Stimulated activated CD4-positive, alpha-beta T cell treated with anti-CD3 and anti-CD28 coated beads, Interleukin-15, amount 100 ng/mL, for 1 hour (primary cell): ENCODE data around the gene SEPHS1.
"Not testable (repeated sequence)": the region's sequence is repeated elsewhere in the genome, so short reads cannot be mapped to it uniquely, and the experiment has no call there.

Experiments
- DNase-seq, 2 donors: peaks; one replicate each; pipeline ENCODE4 v3.0.0-alpha.2; 2020; ENCODE audit warnings: low read depth in 1 of 2, low spot score in 1 of 2

Gene SEPHS1

GRCh38 chr10:13291821-13292773 is 56.0 kb downstream of the SEPHS1 start:
- DNase-seq: no peak

GRCh38 chr10:13291061-13291460 is 57.0 kb downstream of the SEPHS1 start:
- no peak for DNase-seq

GRCh38 chr10:13284050-13284449 is 64.0 kb downstream of the SEPHS1 start:
- no peak for DNase-seq

GRCh38 chr10:13282348-13282747 is 65.7 kb downstream of the SEPHS1 start:
- DNase-seq: not testable (repeated sequence)

GRCh38 chr10:13276749-13277365 is 71.2 kb downstream of the SEPHS1 start:
- no peak for DNase-seq

GRCh38 chr10:13276146-13276545 is 71.9 kb downstream of the SEPHS1 start:
- not testable (repeated sequence) for DNase-seq

- DNase-seq: no peak
Observed at GRCh38 chr10:13272164-13272571, 75.9 kb downstream of the SEPHS1 start.

GRCh38 chr10:13271552-13272163 is 76.4 kb downstream of the SEPHS1 start:
- peak; percentile 11 to 16 for DNase-seq

- no peak for DNase-seq
Observed at GRCh38 chr10:13270877-13271551, 77.1 kb downstream of the SEPHS1 start.

- DNase-seq: no peak
Observed at GRCh38 chr10:13268841-13269240, 79.3 kb downstream of the SEPHS1 start.

- no peak for DNase-seq
Observed at GRCh38 chr10:13268310-13268709, 79.8 kb downstream of the SEPHS1 start.
